ENCODE results near the gene SLC25A40. TPM values are rescaled to one million over a fixed set of nuclear protein-coding genes. Genes with fewer than 3 reads are reported as not detected.

SLC25A40 gene
- total RNA-seq, 2 experiments from 2014 or later: 9.4 to 11.1 TPM

- no peaks in the 10 kb centered on the region for H3K9me3 ChIP-seq (ENCODE audit: control insufficient read depth in 1 of 2, insufficient read depth in 1 of 2, low read length in 2 of 2)
- H3K4me1 Mint-ChIP-seq (ENCODE audit: low read depth): no peaks in the 10 kb centered on the region
- POLR2A ChIA-PET: no interaction called here
Observed at GRCh38 chr7:87797395-87797794, 78.8 kb downstream of the SLC25A40 start.

GRCh38 chr7:87785368-87785995 lies 90.7 kb downstream of the SLC25A40 start:
- Histone ChIP-seq H3K9me3 (ENCODE audit: control insufficient read depth in 1 of 2, insufficient read depth in 1 of 2, low read length in 2 of 2) (peaks cover 0 to 3% of the 10 kb centered on the region in 2 experiments), H3K27me3 (ENCODE audit: control insufficient read depth in 1 of 2, insufficient read depth in 2 of 2, low read length in 2 of 2) (peaks cover 0 to 6% of the 10 kb centered on the region in 2 experiments), H3K4me1 (ENCODE audit: insufficient read depth, low read length) (no peaks in the 10 kb centered on the region), H3K36me3 (ENCODE audit: insufficient read depth, low read length) (no peaks in the 10 kb centered on the region), H3K27ac (ENCODE audit: low read depth in 1 of 2, low read length in 2 of 2) (no peak overlapping the region), H3K4me3 (ENCODE audit: low read length) (no peak overlapping the region)
- intact Hi-C loops (cut with DNase I, micrococcal nuclease): no loop called here
- TF ChIP-seq CTCF (IDR thresholded peaks at IDR 0.05): no peak
- no peak for DNase-seq
- Mint-ChIP-seq H3K36me3 (ENCODE audit: low read depth) (no peaks in the 10 kb centered on the region), H3K4me1 (ENCODE audit: low read depth) (no peaks in the 10 kb centered on the region), H3K27me3 (peaks cover 8% of the 10 kb centered on the region), H3K9me3 (no peaks in the 10 kb centered on the region), H3K27ac (no peak overlapping the region), H3K4me3 (no peak overlapping the region)
- ChIA-PET CTCF (interaction anchor here (0.7 kb wide), 1 partner anchor 12 kb away, joined by 3 read pairs; no protein-coding TSS in a partner anchor), POLR2A (no interaction called here)
- no peak for ATAC-seq (ENCODE audit: poor library complexity)

More at GRCh38 chr7:87797395-87797794, 78.8 kb downstream of the SLC25A40 start:
- no peak overlapping the region for H3K4me3 ChIP-seq (ENCODE audit: low read length)
- ATAC-seq (ENCODE audit: poor library complexity): no peak
- no peaks in the 10 kb centered on the region for H3K36me3 Mint-ChIP-seq (ENCODE audit: low read depth)
- H3K36me3 ChIP-seq (ENCODE audit: insufficient read depth, low read length): no peaks in the 10 kb centered on the region
- no peaks in the 10 kb centered on the region for H3K4me1 ChIP-seq (ENCODE audit: insufficient read depth, low read length)
- H3K27me3 Mint-ChIP-seq: peaks cover 13% of the 10 kb centered on the region
- H3K27me3 ChIP-seq (ENCODE audit: control insufficient read depth in 1 of 2, insufficient read depth in 2 of 2, low read length in 2 of 2): no peaks in the 10 kb centered on the region
- H3K27ac Mint-ChIP-seq: no peak overlapping the region
- H3K27ac ChIP-seq (ENCODE audit: low read depth in 1 of 2, low read length in 2 of 2): no peak overlapping the region
- CTCF ChIA-PET: interaction anchor here (0.6 to 1.6 kb wide), 3 partner anchors 12 to 89 kb away, joined by 3 to 16 read pairs (median 3); no protein-coding TSS in a partner anchor
- no peak for DNase-seq
- H3K9me3 Mint-ChIP-seq: no peaks in the 10 kb centered on the region
- no peak for TF ChIP-seq CTCF (IDR thresholded peaks at IDR 0.05)
- no peak overlapping the region for H3K4me3 Mint-ChIP-seq
- intact Hi-C loops (cut with DNase I, micrococcal nuclease): loop anchor here (2.0 to 5.0 kb wide), 2 partner anchors 313 to 375 kb away; no protein-coding TSS in a partner anchor

- H3K4me3 ChIP-seq (ENCODE audit: low read length): no peak overlapping the region
- no peaks in the 10 kb centered on the region for H3K9me3 Mint-ChIP-seq
- ATAC-seq (ENCODE audit: poor library complexity): no peak
- intact Hi-C loops (cut with DNase I, micrococcal nuclease): no loop called here
- peaks cover 8% of the 10 kb centered on the region for H3K27me3 Mint-ChIP-seq
- no peaks in the 10 kb centered on the region for H3K4me1 Mint-ChIP-seq (ENCODE audit: low read depth)
- no peak for DNase-seq
- no peaks in the 10 kb centered on the region for H3K36me3 ChIP-seq (ENCODE audit: insufficient read depth, low read length)
- no peaks in the 10 kb centered on the region for H3K4me1 ChIP-seq (ENCODE audit: insufficient read depth, low read length)
- peaks cover 0 to 3% of the 10 kb centered on the region in 2 experiments for H3K9me3 ChIP-seq (ENCODE audit: control insufficient read depth in 1 of 2, insufficient read depth in 1 of 2, low read length in 2 of 2)
- H3K27ac Mint-ChIP-seq: no peak overlapping the region
- ChIA-PET POLR2A (interaction anchor here (0.6 kb wide), 1 partner anchor 155 kb away, joined by 4 read pairs; no protein-coding TSS in a partner anchor), CTCF (no interaction called here)
- H3K36me3 Mint-ChIP-seq (ENCODE audit: low read depth): no peaks in the 10 kb centered on the region
- no peak for TF ChIP-seq CTCF (IDR thresholded peaks at IDR 0.05)
- peaks cover 0 to 6% of the 10 kb centered on the region in 2 experiments for H3K27me3 ChIP-seq (ENCODE audit: control insufficient read depth in 1 of 2, insufficient read depth in 2 of 2, low read length in 2 of 2)
- no peak overlapping the region for H3K27ac ChIP-seq (ENCODE audit: low read depth in 1 of 2, low read length in 2 of 2)
- no peak overlapping the region for H3K4me3 Mint-ChIP-seq
Observed at GRCh38 chr7:87784424-87784823, 91.7 kb downstream of the SLC25A40 start.

Other genes with a start within 250 kb of the SLC25A40 start
- under 1 TPM; 0.73 to 0.85 TPM for gene RUNDC3B, start 248.0 kb downstream of the SLC25A40 start, total RNA-seq
- gene DBF4, start 133 bp upstream of the SLC25A40 start, total RNA-seq: 10 to 100 TPM; 58.1 to 61.9 TPM
- under 1 TPM; 0.60 to 0.64 TPM for gene ADAM22, start 57.9 kb upstream of the SLC25A40 start, total RNA-seq

Measured in CD4-positive, alpha-beta T cell (primary cell).